T-helper 22 cell (primary cell): ENCODE measurements around the gene EFS.
"Not testable (repeated sequence)": the region's sequence is repeated elsewhere in the genome, so short reads cannot be mapped to it uniquely, and the experiment has no call there.

Source experiments
- DNase-seq: peaks from one replicate; pipeline ENCODE4 v3.0.0-alpha.2; 2020; ENCODE audit warnings: low read depth

EFS gene

GRCh38 chr14:23365036-23365731 is at the start of gene EFS:
TSS of gene EFS (minus strand) at chr14:23365172. CDS start at chr14:23365025, 147 bp downstream.
- DNase-seq = no peak

DNA sequence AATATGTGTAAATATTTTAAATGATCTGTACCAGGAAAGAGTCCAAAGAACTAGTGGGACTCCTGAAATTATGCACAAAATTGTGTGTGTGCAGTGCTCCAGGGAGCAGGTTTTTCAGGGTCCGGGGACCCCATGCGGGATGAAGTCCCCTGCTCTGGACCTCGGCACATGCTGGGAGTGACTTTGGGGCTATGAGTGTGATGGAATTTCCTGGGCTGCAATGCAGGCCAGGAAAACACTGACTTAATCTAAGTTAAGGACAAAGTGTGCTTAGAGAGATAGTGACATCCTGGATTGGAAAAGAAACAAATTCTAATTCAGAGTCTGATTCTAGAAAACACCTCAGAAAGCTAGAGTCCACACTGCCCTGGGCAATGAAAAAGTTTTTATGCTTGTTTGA is 49.3 kb upstream of the EFS start:
- DNase-seq = no peak

DNA sequence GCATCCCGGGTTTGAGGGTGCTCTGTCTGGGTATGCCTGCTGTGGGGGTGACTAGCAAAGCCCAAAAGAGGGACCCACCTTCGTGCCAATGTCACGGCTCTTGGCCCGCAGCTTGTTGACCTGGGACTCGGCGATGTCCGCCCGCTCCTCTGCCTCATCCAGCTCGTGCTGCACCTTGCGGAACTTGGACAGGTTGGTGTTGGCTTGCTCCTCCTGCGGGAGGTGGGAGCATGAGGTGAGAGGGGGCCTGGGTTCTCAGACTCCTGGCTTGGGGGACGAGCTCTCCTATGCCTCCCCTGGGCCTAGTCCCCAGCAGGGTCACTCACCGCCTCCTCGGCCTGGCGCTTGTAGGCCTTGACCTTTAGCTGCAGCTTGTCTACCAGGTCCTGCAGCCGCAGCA is 48.7 kb upstream of the EFS start:
- DNase-seq = no peak

- no peak for DNase-seq
Observed at GRCh38 chr14:23411563-23412525, 46.9 kb upstream of the EFS start.

GRCh38 chr14:23409966-23410635 is 45.1 kb upstream of the EFS start:
- DNase-seq = no peak

DNA sequence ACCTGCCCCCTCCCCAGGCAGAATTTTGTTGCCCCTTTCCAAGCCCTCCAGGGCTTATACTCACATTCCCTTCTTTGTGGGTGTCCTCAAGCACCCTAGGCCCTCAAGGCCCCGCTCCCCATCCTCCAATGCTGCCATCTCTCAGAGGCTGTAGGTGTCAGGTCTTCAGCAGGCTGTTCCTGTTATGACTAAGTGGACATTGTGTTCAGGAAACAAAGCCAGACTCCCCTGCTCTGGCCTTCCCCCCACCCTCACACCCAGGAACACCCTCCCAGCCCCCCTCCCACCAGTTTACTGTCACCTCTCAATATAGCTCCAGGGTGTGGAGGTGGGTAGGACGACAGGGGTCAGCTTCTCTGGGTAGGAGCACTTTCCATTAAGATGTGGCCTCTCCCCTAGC is 44.5 kb upstream of the EFS start:
- no peak for DNase-seq

DNA sequence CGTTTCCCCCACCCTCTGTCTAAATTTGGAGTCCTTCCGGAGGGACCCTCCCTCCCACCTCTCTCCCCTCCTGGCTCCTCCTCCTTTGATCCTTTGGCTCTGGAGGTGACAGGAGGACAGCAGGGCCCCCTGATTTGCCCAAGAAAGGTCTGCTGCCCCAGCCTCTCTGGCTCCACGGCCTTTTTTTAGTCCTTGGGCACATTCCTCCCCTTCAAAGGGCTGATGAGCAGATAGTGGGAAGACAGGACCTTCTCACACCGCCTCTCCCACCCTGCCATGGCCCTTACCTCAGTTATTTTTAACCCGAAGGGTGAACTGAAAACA is 43.3 kb upstream of the EFS start:
- no peak for DNase-seq

DNA sequence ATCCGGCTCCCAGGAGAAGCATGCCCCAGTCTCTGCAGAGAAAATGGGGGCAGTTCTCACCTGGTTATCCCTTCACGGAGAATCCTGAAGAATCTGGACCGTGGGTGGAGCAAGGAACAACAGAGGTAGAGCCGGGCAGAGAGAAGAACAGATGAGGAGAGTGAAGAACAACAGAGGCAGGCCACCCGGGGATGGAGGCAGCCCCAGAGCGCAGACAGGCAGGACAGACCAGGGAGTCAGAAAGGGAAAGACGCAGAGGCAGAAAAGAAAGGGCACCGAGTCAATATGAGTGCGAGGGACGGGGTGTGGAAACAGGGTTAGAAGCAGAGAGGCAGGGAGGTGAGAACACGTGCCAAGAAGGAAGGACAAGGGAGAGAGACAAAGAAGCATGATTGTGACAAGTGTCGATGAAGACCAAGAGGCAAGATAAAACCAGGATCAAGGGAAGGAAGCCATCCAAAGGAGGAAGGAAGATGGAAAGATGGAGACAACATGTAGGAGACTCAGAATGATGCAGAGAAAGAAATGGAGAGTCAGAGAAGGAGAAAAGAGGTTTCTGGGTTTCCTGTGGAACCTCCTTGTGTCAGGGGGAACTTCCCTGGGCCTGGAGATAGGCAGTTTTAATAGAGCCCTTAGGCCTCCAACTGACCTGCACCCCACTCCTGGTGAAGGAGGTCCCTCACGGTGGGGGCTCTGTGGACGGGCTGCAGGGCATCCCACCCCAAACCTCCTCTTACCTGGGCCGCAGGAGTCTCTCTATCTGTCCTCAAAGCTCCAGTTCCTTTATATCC is 42.7 kb upstream of the EFS start, which contains the start of gene MYH6:
Gene MYH6 (minus strand): TSS at position 758 of the 791 bp plus-strand sequence. CDS start 1,050 bp downstream, outside the sequence.
- no peak for DNase-seq

DNA sequence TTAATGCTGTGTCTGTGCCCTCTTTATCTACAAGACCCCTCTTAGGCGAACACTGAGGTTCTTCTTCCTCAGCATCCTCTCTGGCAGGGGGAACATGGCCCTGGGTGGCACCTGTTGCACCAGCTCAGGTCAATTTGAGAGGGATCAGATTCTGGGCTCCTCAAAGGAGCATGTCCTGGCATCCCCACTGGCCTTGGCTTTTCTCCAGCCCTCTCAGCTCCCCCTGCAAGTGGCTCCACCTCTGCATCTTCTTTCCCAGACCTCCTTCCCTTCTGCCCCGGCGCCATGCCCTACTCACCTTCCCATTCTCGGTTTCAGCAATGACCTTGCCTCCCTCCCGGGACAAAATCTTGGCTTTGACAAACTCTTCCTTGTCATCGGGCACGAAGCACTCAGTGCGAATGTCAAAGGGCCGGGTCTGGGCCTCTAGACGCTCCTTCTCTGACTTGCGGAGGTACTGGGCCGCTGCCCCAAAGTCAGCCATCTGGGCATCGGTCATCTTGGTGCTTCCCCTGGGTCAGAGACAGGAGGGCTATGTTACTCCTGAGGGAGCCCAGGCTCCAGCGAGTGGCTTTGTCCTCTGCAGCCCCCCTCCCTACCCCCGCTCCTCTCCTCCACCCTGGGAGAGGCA is 41.9 kb upstream of the EFS start:
- DNase-seq = no peak

- DNase-seq = no peak
Observed at GRCh38 chr14:23406244-23406643, 41.3 kb upstream of the EFS start.

GRCh38 chr14:23405516-23406025 is 40.6 kb upstream of the EFS start:
- DNase-seq = no peak

GRCh38 chr14:23405096-23405495 is 40.1 kb upstream of the EFS start:
- DNase-seq = no peak

GRCh38 chr14:23404331-23404900 is 39.4 kb upstream of the EFS start:
- no peak for DNase-seq

- no peak for DNase-seq
Observed at GRCh38 chr14:23403908-23404307, 38.9 kb upstream of the EFS start.

DNA sequence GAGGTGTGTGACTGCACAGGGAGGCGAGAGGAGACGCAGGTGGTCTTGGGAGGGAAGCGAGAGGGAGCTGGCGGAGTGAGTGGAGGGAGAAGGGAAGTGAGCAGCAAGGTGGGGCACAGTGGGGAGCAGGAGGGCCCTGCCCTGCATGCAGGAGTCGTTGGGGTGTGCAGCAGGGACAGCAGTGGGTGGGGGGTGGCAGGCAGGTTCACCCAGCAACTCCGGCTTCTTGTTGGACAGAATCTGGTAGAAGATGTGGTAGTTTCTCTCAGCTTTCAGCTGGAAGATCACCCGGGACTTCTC is 38.1 kb upstream of the EFS start:
- DNase-seq = no peak

- no peak for DNase-seq
Observed at GRCh38 chr14:23402296-23403138, 37.5 kb upstream of the EFS start.

GRCh38 chr14:23401291-23401690 is 36.3 kb upstream of the EFS start:
- no peak for DNase-seq

- not testable (repeated sequence) for DNase-seq
Observed at GRCh38 chr14:23400496-23401149, 35.7 kb upstream of the EFS start.

DNA sequence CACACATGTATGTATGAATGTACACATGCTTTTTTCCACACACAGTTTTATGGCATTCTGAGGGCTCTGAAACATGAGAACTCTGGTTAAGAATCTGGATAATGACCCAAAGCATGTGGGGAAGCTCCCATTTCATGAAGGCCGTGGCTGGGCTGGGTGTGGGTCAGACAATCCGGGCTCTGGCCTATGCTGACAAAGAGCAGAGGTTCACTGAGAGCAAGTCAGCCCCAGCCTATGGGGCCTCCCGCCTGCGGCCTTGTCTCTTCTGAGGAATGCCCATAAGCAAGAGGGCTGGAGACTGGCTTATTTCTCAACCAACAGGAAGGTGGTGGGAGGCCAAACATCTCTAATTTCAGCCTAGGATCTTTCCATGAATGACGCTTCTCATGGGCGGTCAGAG is 34.6 kb upstream of the EFS start:
- DNase-seq = no peak

DNA sequence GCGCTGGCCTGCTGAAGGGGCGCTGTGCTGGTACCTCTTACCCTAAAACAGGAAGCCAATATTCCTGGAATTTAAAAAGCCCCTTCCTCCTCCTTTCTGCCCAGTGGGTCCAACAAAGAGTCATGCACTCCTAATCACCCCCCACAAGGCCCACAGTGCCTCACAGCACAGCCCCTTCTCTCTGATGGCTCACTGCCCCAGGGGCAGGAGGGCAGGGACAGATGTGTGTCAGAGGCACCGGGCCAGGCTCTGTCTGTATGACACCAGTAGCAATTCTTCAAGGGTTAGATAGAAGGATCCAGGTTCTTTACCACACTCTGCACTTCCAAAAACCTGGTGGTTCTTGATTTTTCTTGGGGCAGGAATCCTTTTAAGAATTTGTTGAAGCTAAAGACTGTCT is 34.2 kb upstream of the EFS start:
- DNase-seq = no peak
